ENCODE measurements around the gene NOTCH2NLA.
"Not testable (repeated sequence)": the region's sequence is repeated elsewhere in the genome, so short reads cannot be mapped to it uniquely, and the experiment has no call there.

NOTCH2NLA gene

DNA sequence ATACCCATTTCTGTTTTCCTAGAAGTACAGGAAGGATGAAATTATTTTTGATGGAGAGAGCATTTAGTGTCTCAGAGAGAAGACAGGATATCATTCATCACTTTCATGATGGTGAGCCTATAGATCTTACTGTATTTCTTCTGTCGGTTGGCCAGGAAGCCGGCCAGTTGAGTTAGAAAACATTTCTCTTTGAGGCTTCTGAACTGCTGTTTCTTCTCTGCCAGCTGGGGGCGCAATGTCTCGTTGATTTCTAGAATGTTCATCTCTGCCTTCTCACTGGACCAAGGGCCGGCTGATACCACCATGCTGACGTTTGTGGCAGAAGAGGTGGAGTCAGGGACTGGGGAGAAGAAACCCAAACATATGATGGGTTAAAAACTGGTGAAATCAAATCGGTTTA lies 84.4 kb downstream of the NOTCH2NLA start, which contains the start of gene NBPF10:
TSS of gene NBPF10 (minus strand) at position 340 of the 400 bp plus-strand sequence. CDS start at position 305, 35 bp downstream.
- DNase-seq: not testable (repeated sequence)

All from NCI-H345 (cell line).